HEK293 (cell line): ENCODE data around the gene COX6A2.
A peak's percentile ranks its signal among the peaks of the same experiment; 100 is the strongest.

Experiments
- BCL11B ChIP-seq: fragments of 450-650 bp; formaldehyde crosslinking; IDR thresholded peaks from 2 replicates; pipeline ENCODE4 v1.5.1; 2016; ENCODE audit warnings: low read depth, missing biosample characterization, missing genetic modification characterization
- GLIS2 ChIP-seq: fragments of 450-650 bp; formaldehyde crosslinking; IDR thresholded peaks from 2 replicates; pipeline ENCODE4 v1.5.1; 2016; ENCODE audit warnings: missing biosample characterization, missing genetic modification characterization
- HOXD13 ChIP-seq: sonication (generic); formaldehyde crosslinking; IDR thresholded peaks from 2 replicates; pipeline ENCODE4 v1.8.0; 2022; ENCODE audit warnings: missing genetic modification reagents, borderline replicate concordance
- KLF9 ChIP-seq: fragments of 450-650 bp; formaldehyde crosslinking; IDR thresholded peaks from 2 replicates; pipeline ENCODE4 v1.5.1; 2016; ENCODE audit warnings: missing biosample characterization, missing genetic modification characterization, low read depth
- MZF1 ChIP-seq: fragments of 450-650 bp; formaldehyde crosslinking; IDR thresholded peaks from 2 replicates; pipeline ENCODE4 v1.5.1; 2017; ENCODE audit warnings: missing biosample characterization, missing genetic modification characterization, borderline replicate concordance
- SP7 ChIP-seq: fragments of 450-650 bp; formaldehyde crosslinking; IDR thresholded peaks from 2 replicates; pipeline ENCODE4 v1.5.1; 2016; ENCODE audit warnings: missing biosample characterization, missing genetic modification characterization
- ZEB2 ChIP-seq: fragments of 450-650 bp; formaldehyde crosslinking; IDR thresholded peaks from 2 replicates; pipeline ENCODE4 v1.5.1; 2016; ENCODE audit warnings: missing biosample characterization, missing genetic modification characterization
- ZFP69B ChIP-seq: fragments of 450-650 bp; formaldehyde crosslinking; IDR thresholded peaks from 2 replicates; pipeline ENCODE4 v1.5.1; 2016; ENCODE audit warnings: missing biosample characterization, missing genetic modification characterization
- ZNF184 ChIP-seq: fragments of 450-650 bp; IDR thresholded peaks from 2 replicates; pipeline ENCODE4 v1.5.1; 2018; ENCODE audit warnings: missing biosample characterization, mild to moderate bottlenecking, missing genetic modification characterization
- ZNF19 ChIP-seq: fragments of 450-650 bp; formaldehyde crosslinking; IDR thresholded peaks from 2 replicates; pipeline ENCODE4; 2016; ENCODE audit warnings: missing biosample characterization, missing genetic modification characterization, low read depth
- ZNF2 ChIP-seq: fragments of 450-650 bp; formaldehyde crosslinking; IDR thresholded peaks from 2 replicates; pipeline ENCODE4 v1.5.1; 2016; ENCODE audit warnings: missing biosample characterization, missing genetic modification characterization
- ZNF202 ChIP-seq: fragments of 450-650 bp; formaldehyde crosslinking; IDR thresholded peaks from 2 replicates; pipeline ENCODE4 v1.5.1; 2016; ENCODE audit warnings: missing biosample characterization, missing genetic modification characterization, borderline replicate concordance
- ZNF660 ChIP-seq: fragments of 450-650 bp; IDR thresholded peaks from 2 replicates; pipeline ENCODE4 v1.5.1; 2018; ENCODE audit warnings: missing biosample characterization, mild to moderate bottlenecking, missing genetic modification characterization
- ZNF707 ChIP-seq: fragments of 450-650 bp; formaldehyde crosslinking; IDR thresholded peaks from 2 replicates; pipeline ENCODE4 v1.5.1; 2016; ENCODE audit warnings: missing biosample characterization, missing genetic modification characterization
- TF ChIP-seq, protein P1 (sequence below): fragments of 450-650 bp; formaldehyde crosslinking; IDR thresholded peaks from 2 replicates; pipeline ENCODE4 v1.5.1; 2016; ENCODE audit warnings: missing biosample characterization, missing genetic modification characterization
- TF ChIP-seq, protein P2 (sequence below): fragments of 450-650 bp; formaldehyde crosslinking; IDR thresholded peaks from 2 replicates; pipeline ENCODE4 v1.5.1; 2016; ENCODE audit warnings: missing biosample characterization, missing genetic modification characterization, borderline replicate concordance
- TF ChIP-seq, protein P3 (sequence below): fragments of 450-650 bp; formaldehyde crosslinking; IDR thresholded peaks from 2 replicates; pipeline ENCODE4 v1.5.1; 2017; ENCODE audit warnings: missing biosample characterization, missing genetic modification characterization
- TF ChIP-seq, protein P4 (sequence below): fragments of 450-650 bp; formaldehyde crosslinking; IDR thresholded peaks from 2 replicates; pipeline ENCODE4 v1.5.1; 2016; ENCODE audit warnings: missing biosample characterization, missing genetic modification characterization
- TF ChIP-seq, protein P5 (sequence below): fragments of 450-650 bp; IDR thresholded peaks from 2 replicates; pipeline ENCODE4 v1.5.1; 2018; ENCODE audit warnings: missing biosample characterization, mild to moderate bottlenecking, missing genetic modification characterization
- TF ChIP-seq, protein P6 (sequence below): fragments of 450-650 bp; formaldehyde crosslinking; IDR thresholded peaks from 2 replicates; pipeline ENCODE4 v1.5.1; 2017; ENCODE audit warnings: missing biosample characterization, missing genetic modification characterization
- TF ChIP-seq, protein P7 (sequence below): fragments of 450-650 bp; formaldehyde crosslinking; IDR thresholded peaks from 2 replicates; pipeline ENCODE4 v1.5.1; 2016; ENCODE audit warnings: missing biosample characterization, missing genetic modification characterization

Gene COX6A2

DNA sequence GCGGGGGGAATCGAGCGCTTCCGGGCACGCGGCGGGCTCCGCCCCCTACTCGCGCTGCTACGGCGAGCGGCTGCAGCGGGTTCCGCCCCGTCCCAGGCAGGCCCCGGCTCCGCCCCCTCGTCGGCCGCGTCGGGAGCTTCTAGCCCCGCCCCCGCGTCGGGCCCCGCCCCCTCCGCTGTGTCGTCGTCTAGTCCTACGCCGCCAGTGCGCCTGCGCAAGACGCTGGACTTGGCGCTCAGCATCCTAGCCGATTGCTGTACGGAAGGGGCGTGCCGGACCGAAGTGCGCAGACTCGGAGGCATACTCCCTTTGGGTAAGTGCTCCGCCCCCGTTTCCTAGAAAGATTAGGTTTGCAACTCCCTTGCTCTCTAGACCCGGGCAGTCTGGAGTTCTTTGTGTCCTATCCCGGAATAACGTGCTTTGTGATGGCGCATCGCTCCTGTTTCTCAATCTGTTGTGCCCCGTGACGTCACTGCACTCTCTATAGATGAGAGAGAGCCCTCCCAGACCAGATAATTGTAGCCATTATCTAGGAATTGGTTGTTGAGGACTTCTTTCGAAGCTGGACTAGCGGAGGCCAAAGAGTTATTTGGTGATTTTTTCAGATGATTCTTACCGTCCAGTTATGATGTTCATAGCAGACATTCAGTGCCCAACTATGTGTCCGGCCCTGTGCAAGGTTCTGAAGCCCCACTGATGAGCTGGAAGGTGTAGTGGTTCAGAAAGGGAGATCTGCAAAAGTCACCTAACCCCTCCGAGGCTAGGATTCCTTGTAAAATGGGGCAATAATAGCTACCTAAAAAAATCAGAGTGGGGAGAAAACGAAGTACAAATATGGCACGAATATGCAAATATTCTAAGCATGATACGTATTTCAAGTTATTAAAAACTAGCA is 31.8 kb upstream of the COX6A2 start (continued):
- TF ChIP-seq, protein P1, sequence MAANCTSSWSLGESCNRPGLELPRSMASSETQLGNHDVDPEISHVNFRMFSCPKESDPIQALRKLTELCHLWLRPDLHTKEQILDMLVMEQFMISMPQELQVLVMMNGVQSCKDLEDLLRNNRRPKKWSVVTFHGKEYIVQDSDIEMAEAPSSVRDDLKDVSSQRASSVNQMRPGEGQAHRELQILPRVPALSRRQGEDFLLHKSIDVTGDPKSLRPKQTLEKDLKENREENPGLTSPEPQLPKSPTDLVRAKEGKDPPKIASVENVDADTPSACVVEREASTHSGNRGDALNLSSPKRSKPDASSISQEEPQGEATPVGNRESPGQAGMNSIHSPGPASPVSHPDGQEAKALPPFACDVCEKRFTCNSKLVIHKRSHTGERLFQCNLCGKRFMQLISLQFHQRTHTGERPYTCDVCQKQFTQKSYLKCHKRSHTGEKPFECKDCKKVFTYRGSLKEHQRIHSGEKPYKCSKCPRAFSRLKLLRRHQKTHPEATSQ (tag by site-specific recombination): no peak
- TF ChIP-seq ZNF19 (tag by site-specific recombination) (no peak), ZNF660 (tag by site-specific recombination) (0 out of 2 replicates have a peak, but pooled peaks have one; percentile 8), ZEB2 (tag by site-specific recombination) (peak; percentile 60; the same call in 1 of the 2 replicates), SP7 (peak; percentile 6), KLF9 (peak; percentile 93), BCL11B (tag by site-specific recombination) (no peak), ZFP69B (tag by site-specific recombination) (0 out of 2 replicates have a peak, but pooled peaks have one; percentile 20), ZNF2 (tag by site-specific recombination) (no peak), ZNF202 (tag by site-specific recombination) (no peak), HOXD13 (no peak), MZF1 (no peak), ZNF707 (no peak), GLIS2 (no peak), ZNF184 (tag by site-specific recombination) (peak; percentile 46; the same call in 1 of the 2 replicates)
- TF ChIP-seq, protein P2, sequence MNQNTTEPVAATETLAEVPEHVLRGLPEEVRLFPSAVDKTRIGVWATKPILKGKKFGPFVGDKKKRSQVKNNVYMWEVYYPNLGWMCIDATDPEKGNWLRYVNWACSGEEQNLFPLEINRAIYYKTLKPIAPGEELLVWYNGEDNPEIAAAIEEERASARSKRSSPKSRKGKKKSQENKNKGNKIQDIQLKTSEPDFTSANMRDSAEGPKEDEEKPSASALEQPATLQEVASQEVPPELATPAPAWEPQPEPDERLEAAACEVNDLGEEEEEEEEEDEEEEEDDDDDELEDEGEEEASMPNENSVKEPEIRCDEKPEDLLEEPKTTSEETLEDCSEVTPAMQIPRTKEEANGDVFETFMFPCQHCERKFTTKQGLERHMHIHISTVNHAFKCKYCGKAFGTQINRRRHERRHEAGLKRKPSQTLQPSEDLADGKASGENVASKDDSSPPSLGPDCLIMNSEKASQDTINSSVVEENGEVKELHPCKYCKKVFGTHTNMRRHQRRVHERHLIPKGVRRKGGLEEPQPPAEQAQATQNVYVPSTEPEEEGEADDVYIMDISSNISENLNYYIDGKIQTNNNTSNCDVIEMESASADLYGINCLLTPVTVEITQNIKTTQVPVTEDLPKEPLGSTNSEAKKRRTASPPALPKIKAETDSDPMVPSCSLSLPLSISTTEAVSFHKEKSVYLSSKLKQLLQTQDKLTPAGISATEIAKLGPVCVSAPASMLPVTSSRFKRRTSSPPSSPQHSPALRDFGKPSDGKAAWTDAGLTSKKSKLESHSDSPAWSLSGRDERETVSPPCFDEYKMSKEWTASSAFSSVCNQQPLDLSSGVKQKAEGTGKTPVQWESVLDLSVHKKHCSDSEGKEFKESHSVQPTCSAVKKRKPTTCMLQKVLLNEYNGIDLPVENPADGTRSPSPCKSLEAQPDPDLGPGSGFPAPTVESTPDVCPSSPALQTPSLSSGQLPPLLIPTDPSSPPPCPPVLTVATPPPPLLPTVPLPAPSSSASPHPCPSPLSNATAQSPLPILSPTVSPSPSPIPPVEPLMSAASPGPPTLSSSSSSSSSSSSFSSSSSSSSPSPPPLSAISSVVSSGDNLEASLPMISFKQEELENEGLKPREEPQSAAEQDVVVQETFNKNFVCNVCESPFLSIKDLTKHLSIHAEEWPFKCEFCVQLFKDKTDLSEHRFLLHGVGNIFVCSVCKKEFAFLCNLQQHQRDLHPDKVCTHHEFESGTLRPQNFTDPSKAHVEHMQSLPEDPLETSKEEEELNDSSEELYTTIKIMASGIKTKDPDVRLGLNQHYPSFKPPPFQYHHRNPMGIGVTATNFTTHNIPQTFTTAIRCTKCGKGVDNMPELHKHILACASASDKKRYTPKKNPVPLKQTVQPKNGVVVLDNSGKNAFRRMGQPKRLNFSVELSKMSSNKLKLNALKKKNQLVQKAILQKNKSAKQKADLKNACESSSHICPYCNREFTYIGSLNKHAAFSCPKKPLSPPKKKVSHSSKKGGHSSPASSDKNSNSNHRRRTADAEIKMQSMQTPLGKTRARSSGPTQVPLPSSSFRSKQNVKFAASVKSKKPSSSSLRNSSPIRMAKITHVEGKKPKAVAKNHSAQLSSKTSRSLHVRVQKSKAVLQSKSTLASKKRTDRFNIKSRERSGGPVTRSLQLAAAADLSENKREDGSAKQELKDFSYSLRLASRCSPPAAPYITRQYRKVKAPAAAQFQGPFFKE (tag by site-specific recombination): no peak
- TF ChIP-seq, protein P3, sequence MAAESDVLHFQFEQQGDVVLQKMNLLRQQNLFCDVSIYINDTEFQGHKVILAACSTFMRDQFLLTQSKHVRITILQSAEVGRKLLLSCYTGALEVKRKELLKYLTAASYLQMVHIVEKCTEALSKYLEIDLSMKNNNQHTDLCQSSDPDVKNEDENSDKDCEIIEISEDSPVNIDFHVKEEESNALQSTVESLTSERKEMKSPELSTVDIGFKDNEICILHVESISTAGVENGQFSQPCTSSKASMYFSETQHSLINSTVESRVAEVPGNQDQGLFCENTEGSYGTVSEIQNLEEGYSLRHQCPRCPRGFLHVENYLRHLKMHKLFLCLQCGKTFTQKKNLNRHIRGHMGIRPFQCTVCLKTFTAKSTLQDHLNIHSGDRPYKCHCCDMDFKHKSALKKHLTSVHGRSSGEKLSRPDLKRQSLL (tag by site-specific recombination): no peak
- TF ChIP-seq, protein P4, sequence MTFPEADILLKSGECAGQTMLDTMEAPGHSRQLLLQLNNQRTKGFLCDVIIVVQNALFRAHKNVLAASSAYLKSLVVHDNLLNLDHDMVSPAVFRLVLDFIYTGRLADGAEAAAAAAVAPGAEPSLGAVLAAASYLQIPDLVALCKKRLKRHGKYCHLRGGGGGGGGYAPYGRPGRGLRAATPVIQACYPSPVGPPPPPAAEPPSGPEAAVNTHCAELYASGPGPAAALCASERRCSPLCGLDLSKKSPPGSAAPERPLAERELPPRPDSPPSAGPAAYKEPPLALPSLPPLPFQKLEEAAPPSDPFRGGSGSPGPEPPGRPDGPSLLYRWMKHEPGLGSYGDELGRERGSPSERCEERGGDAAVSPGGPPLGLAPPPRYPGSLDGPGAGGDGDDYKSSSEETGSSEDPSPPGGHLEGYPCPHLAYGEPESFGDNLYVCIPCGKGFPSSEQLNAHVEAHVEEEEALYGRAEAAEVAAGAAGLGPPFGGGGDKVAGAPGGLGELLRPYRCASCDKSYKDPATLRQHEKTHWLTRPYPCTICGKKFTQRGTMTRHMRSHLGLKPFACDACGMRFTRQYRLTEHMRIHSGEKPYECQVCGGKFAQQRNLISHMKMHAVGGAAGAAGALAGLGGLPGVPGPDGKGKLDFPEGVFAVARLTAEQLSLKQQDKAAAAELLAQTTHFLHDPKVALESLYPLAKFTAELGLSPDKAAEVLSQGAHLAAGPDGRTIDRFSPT: no peak
- TF ChIP-seq, protein P5, sequence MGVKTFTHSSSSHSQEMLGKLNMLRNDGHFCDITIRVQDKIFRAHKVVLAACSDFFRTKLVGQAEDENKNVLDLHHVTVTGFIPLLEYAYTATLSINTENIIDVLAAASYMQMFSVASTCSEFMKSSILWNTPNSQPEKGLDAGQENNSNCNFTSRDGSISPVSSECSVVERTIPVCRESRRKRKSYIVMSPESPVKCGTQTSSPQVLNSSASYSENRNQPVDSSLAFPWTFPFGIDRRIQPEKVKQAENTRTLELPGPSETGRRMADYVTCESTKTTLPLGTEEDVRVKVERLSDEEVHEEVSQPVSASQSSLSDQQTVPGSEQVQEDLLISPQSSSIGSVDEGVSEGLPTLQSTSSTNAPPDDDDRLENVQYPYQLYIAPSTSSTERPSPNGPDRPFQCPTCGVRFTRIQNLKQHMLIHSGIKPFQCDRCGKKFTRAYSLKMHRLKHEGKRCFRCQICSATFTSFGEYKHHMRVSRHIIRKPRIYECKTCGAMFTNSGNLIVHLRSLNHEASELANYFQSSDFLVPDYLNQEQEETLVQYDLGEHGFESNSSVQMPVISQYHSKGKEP (tag by site-specific recombination): no peak
- TF ChIP-seq, protein P6, sequence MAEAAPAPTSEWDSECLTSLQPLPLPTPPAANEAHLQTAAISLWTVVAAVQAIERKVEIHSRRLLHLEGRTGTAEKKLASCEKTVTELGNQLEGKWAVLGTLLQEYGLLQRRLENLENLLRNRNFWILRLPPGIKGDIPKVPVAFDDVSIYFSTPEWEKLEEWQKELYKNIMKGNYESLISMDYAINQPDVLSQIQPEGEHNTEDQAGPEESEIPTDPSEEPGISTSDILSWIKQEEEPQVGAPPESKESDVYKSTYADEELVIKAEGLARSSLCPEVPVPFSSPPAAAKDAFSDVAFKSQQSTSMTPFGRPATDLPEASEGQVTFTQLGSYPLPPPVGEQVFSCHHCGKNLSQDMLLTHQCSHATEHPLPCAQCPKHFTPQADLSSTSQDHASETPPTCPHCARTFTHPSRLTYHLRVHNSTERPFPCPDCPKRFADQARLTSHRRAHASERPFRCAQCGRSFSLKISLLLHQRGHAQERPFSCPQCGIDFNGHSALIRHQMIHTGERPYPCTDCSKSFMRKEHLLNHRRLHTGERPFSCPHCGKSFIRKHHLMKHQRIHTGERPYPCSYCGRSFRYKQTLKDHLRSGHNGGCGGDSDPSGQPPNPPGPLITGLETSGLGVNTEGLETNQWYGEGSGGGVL: 0 out of 2 replicates have a peak, but pooled peaks have one; percentile 8
- TF ChIP-seq, protein P7, sequence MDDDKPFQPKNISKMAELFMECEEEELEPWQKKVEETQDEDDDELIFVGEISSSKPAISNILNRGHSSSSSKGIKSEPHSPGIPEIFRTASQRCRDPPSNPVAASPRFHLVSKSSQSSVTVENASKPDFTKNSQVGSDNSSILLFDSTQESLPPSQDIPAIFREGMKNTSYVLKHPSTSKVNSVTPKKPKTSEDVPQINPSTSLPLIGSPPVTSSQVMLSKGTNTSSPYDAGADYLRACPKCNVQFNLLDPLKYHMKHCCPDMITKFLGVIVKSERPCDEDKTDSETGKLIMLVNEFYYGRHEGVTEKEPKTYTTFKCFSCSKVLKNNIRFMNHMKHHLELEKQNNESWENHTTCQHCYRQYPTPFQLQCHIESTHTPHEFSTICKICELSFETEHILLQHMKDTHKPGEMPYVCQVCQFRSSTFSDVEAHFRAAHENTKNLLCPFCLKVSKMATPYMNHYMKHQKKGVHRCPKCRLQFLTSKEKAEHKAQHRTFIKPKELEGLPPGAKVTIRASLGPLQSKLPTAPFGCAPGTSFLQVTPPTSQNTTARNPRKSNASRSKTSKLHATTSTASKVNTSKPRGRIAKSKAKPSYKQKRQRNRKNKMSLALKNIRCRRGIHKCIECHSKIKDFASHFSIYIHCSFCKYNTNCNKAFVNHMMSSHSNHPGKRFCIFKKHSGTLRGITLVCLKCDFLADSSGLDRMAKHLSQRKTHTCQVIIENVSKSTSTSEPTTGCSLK: no peak
